ENCODE measurements around the gene ZNRF4. TPM values are rescaled to one million over a fixed set of nuclear protein-coding genes. Genes with fewer than 3 reads are reported as not detected.

ZNRF4 gene
- total RNA-seq, 2 donors from 2014 or later = not detected

GRCh38 chr19:5470264-5470671 is 15.1 kb downstream of the ZNRF4 start:
- Histone ChIP-seq H3K27ac (ENCODE audit: low read depth, low read length) (no peak overlapping the region), H3K4me1 (ENCODE audit: control insufficient read depth, insufficient read depth, low read length) (no peaks in the 10 kb centered on the region), H3K9ac (ENCODE audit: extremely low read depth, low read length, poor library complexity, severe bottlenecking) (no peak overlapping the region), H3K36me3 (ENCODE audit: control insufficient read depth, insufficient read depth, low read length) (no peaks in the 10 kb centered on the region), H3K27me3 (ENCODE audit: control insufficient read depth, insufficient read depth, low read length, poor library complexity, severe bottlenecking) (no peaks in the 10 kb centered on the region), H3K4me3 (ENCODE audit: low read length) (no peak overlapping the region), H3K9me3 (ENCODE audit: control insufficient read depth, low read length) (no peaks in the 10 kb centered on the region)
- H3K4me3 Mint-ChIP-seq = no peak overlapping the region
- DNase-seq = no peak
- no peaks in the 10 kb centered on the region for H3K36me3 Mint-ChIP-seq (ENCODE audit: low read depth)
- H3K27ac Mint-ChIP-seq = no peak overlapping the region
- TF ChIP-seq CTCF (conservative IDR thresholded peaks at IDR 0.05) = no peak
- WGBS, 2 experiments (ENCODE audit: insufficient coverage in 1 of 2, insufficient read length in 1 of 2) = 90 to 95% methylated on average over 3 to 12 of the region's 12 CpGs
- H3K27me3 Mint-ChIP-seq (ENCODE audit: insufficient read depth) = peaks cover 39% of the 10 kb centered on the region
- H3K9me3 Mint-ChIP-seq = no peaks in the 10 kb centered on the region
- H3K4me1 Mint-ChIP-seq = peaks cover 3% of the 10 kb centered on the region

DNA sequence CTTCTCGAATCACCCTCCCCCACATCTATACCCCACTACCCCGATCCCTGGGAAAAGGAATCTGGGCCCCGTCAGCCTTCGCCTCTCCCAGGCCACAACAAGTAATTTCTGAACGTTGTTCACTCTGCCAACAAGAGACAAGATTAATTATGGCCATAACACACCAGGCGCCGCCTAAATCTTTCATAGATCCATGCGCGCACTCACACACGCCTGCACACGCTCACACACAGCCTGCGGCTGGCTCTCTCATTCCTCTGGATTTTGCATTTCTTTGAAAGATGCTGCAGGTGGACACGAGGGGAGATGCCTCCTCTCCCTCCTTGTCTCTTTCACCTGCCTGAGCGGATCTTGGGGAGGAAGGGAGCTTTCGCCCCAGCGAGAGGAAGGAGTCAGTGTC is 17.1 kb downstream of the ZNRF4 start:
- DNase-seq = no peak
- H3K36me3 ChIP-seq (ENCODE audit: control insufficient read depth, insufficient read depth, low read length) = no peaks in the 10 kb centered on the region
- no peak overlapping the region for H3K9ac ChIP-seq (ENCODE audit: extremely low read depth, low read length, poor library complexity, severe bottlenecking)
- H3K4me3 ChIP-seq (ENCODE audit: low read length) = no peak overlapping the region
- H3K9me3 Mint-ChIP-seq = no peaks in the 10 kb centered on the region
- no peaks in the 10 kb centered on the region for H3K36me3 Mint-ChIP-seq (ENCODE audit: low read depth)
- H3K9me3 ChIP-seq (ENCODE audit: control insufficient read depth, low read length) = no peaks in the 10 kb centered on the region
- H3K27me3 ChIP-seq (ENCODE audit: control insufficient read depth, insufficient read depth, low read length, poor library complexity, severe bottlenecking) = no peaks in the 10 kb centered on the region
- TF ChIP-seq CTCF (conservative IDR thresholded peaks at IDR 0.05) = no peak
- no peak overlapping the region for H3K27ac ChIP-seq (ENCODE audit: low read depth, low read length)
- H3K27ac Mint-ChIP-seq = no peak overlapping the region
- peaks cover 35% of the 10 kb centered on the region for H3K27me3 Mint-ChIP-seq (ENCODE audit: insufficient read depth)
- H3K4me1 ChIP-seq (ENCODE audit: control insufficient read depth, insufficient read depth, low read length) = no peaks in the 10 kb centered on the region
- WGBS, 2 experiments (ENCODE audit: insufficient coverage in 1 of 2, insufficient read length in 1 of 2) = 92 to 93% methylated on average over 11 to 16 of the region's 16 CpGs
- peaks cover 3% of the 10 kb centered on the region for H3K4me1 Mint-ChIP-seq
- no peak overlapping the region for H3K4me3 Mint-ChIP-seq

DNA sequence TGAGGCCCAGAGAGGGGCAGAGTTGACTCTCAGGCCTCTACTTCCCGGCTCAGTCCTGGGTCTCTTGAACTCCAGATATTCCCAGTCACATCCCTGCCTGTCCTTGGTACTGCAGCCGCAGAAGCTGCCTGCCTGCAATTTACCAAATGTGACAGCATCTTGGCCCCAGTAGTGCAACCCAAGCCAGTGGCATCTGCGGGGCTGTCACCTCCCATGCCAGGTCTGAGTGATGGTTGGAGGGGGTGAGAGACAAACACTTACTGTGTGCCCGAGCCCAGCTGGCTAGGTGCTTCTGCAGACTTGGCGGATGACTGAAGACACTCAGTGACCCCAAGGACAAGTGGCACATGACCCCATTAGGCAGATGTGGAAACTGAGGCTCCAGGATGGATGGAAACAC is 18.4 kb downstream of the ZNRF4 start:
- Histone ChIP-seq H3K27ac (ENCODE audit: low read depth, low read length) (no peak overlapping the region), H3K4me3 (ENCODE audit: low read length) (no peak overlapping the region), H3K9ac (ENCODE audit: extremely low read depth, low read length, poor library complexity, severe bottlenecking) (no peak overlapping the region), H3K9me3 (ENCODE audit: control insufficient read depth, low read length) (no peaks in the 10 kb centered on the region), H3K36me3 (ENCODE audit: control insufficient read depth, insufficient read depth, low read length) (no peaks in the 10 kb centered on the region), H3K4me1 (ENCODE audit: control insufficient read depth, insufficient read depth, low read length) (no peaks in the 10 kb centered on the region), H3K27me3 (ENCODE audit: control insufficient read depth, insufficient read depth, low read length, poor library complexity, severe bottlenecking) (peaks cover 11% of the 10 kb centered on the region)
- Mint-ChIP-seq H3K4me3 (no peak overlapping the region), H3K27me3 (ENCODE audit: insufficient read depth) (peaks cover 43% of the 10 kb centered on the region), H3K4me1 (peaks cover 3% of the 10 kb centered on the region), H3K36me3 (ENCODE audit: low read depth) (no peaks in the 10 kb centered on the region), H3K27ac (no peak overlapping the region), H3K9me3 (no peaks in the 10 kb centered on the region)
- WGBS, 2 experiments (ENCODE audit: insufficient coverage in 1 of 2, insufficient read length in 1 of 2) = 93 to 97% methylated on average over 4 to 5 of the region's 5 CpGs
- no peak for DNase-seq
- no peak for TF ChIP-seq CTCF (conservative IDR thresholded peaks at IDR 0.05)
